ENCODE data around the gene PRR3. TPM values are rescaled to one million over a fixed set of nuclear protein-coding genes. Genes with fewer than 3 reads are reported as not detected.
"Not testable (repeated sequence)": the region's sequence is repeated elsewhere in the genome, so short reads cannot be mapped to it uniquely, and the experiment has no call there.

Gene PRR3
- polyA plus RNA-seq, 1 of the 3 experiments (the other 2 are of a cell fraction), result 21.2 TPM

DNA sequence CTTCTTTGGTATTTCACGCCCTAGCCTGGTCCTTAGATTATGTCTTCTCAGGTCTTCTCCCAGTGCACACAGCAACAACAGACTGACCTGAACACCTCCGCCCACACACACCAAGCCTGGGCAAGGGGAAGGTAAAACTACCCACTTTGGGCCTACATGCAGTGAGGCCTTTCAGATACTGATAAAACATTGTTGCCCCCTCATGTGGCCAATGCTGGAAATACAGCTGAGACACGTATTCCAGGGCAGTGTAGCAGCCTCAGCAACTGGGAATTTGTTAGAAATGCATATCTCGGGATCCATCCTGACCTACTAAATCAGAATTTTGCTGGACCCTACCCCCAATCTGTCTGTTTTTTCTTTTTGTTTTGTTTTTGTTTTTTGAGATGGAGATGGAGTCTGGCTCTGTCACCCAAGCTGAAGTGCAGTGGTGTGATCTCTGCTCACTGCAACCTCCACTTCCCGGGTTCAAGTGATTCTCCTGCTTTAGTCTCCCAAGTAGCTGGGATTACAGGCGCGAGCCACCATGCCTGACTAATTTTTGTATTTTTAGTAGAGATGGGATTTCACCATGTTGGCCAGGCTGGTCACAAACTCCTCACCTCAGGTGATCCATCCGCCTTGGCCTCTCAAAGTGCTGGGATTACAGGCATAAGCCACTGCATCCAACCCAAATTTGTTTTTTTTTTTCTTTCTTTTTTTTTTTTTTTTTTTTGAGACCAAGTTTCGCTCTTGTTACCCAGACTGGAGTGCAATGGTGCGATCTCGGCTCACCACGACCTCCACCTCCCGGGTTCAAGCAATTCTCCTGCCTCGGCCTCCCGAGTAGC, 40.4 kb downstream of the PRR3 start:
- not testable (repeated sequence) for H3K4me1 ChIP-seq (ENCODE audit: control insufficient read depth in 1 of 2, insufficient read depth in 2 of 2, low read depth in 1 of 2, low read length in 1 of 2); H4K20me1 ChIP-seq (ENCODE audit: insufficient read depth); H3K9ac ChIP-seq; H3K27me3 ChIP-seq (ENCODE audit: insufficient read depth); H3K4me2 ChIP-seq; H3K9me2 ChIP-seq; H2AFZ ChIP-seq (ENCODE audit: low read depth); H3K27ac ChIP-seq (ENCODE audit: low read depth in 2 of 2, low read length in 1 of 2); H3K79me2 ChIP-seq (ENCODE audit: insufficient read depth); H3K4me3 ChIP-seq (ENCODE audit: low read depth in 2 of 2, low read length in 1 of 2); H3K9me3 ChIP-seq
- TF ChIP-seq POLR2AphosphoS5 (IDR thresholded peaks at IDR 0.05; ENCODE audit: low read depth, low read length) (0 out of 2 replicates have a peak, but pooled peaks have one; percentile 10), SMC3 (IDR thresholded peaks at IDR 0.05; ENCODE audit: low read depth, low read length) (peak; percentile 46), RAD21 (IDR thresholded peaks at IDR 0.05; ENCODE audit: low read length) (peak; percentile 59)
- TF ChIP-seq, protein P1, sequence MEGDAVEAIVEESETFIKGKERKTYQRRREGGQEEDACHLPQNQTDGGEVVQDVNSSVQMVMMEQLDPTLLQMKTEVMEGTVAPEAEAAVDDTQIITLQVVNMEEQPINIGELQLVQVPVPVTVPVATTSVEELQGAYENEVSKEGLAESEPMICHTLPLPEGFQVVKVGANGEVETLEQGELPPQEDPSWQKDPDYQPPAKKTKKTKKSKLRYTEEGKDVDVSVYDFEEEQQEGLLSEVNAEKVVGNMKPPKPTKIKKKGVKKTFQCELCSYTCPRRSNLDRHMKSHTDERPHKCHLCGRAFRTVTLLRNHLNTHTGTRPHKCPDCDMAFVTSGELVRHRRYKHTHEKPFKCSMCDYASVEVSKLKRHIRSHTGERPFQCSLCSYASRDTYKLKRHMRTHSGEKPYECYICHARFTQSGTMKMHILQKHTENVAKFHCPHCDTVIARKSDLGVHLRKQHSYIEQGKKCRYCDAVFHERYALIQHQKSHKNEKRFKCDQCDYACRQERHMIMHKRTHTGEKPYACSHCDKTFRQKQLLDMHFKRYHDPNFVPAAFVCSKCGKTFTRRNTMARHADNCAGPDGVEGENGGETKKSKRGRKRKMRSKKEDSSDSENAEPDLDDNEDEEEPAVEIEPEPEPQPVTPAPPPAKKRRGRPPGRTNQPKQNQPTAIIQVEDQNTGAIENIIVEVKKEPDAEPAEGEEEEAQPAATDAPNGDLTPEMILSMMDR (IDR thresholded peaks at IDR 0.05), result peak; percentile 77
- peaks cover 21 to 33% of the 10 kb centered on the region in 2 experiments for H3K36me3 ChIP-seq (replicated peaks in 1 of 2; ENCODE audit: control insufficient read depth in 1 of 2, insufficient read depth in 2 of 2, low read length in 1 of 2)
- peak; percentile 76 for DNase-seq
- ChIA-PET POLR2A (interaction anchor here (0.8 to 3.4 kb wide), 8 partner anchors 10 to 56 kb away, joined by 3 to 32 read pairs (median 4); partner anchors contain the start of gene ABCF1), CTCF (interaction anchor here (0.6 to 9.9 kb wide), 29 partner anchors 9 to 199 kb away, joined by 3 to 118 read pairs (median 4); partner anchors contain the start of genes ABCF1, ATAT1, DHX16 and GNL1)
- 83% methylated on average over 14 of the region's 15 CpGs for WGBS (ENCODE audit: low lambda C conversion rate)
- H3F3A ChIP-seq (replicated peaks; ENCODE audit: insufficient read depth), result peaks cover 35% of the 10 kb centered on the region

DNA sequence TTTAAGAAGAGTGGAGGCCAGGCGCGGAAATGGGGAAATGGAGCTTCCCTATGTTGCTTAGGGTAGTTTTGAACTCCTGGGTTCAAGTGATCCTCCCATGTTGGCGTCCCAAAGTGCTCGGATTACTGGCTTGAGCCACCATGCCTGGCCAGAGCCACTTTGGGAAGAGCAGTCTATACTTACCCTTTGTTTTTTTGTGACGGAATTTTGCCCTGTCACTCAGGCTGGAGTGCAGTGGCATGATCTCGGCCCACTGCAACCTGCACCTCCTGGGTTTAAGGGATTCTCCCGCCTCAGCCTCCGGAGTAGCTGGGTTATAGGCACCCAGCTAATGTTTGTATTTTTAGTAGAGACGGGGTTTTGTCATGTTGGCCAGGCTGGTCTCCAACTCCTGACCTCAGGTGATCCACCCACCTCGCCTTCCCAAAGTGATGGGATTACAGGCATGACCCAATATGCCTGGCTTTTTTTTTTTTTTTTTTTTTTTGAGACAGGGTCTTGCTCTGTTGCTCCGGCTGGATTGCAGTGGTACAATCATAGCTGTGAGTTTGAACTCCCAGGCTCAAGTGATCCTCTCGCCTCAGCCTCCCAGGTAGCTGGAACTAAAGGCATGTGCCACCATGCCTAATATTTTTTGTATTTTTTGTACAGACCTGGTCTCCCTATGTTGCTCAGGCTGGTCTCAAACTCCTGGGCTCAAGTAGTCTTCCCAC, 42.0 kb downstream of the PRR3 start:
- H3K9me2 ChIP-seq, result no peaks in the 10 kb centered on the region
- CTCF ChIA-PET, result interaction anchor here (1.0 to 9.9 kb wide), 5 partner anchors 8 to 117 kb away, joined by 3 to 118 read pairs (median 3); no protein-coding TSS in a partner anchor
- no peaks in the 10 kb centered on the region for H3K79me2 ChIP-seq (ENCODE audit: insufficient read depth)
- no peaks in the 10 kb centered on the region for H3K27me3 ChIP-seq (ENCODE audit: insufficient read depth)
- 96% methylated on average over 11 of the region's 12 CpGs for WGBS (ENCODE audit: low lambda C conversion rate)
- POLR2A ChIA-PET, result interaction anchor here (0.6 to 3.4 kb wide), 6 partner anchors 8 to 141 kb away, joined by 3 to 32 read pairs (median 4); no protein-coding TSS in a partner anchor
- H2AFZ ChIP-seq (ENCODE audit: low read depth), result no peak overlapping the region
- H3K9ac ChIP-seq, result no peak overlapping the region
- TF ChIP-seq ELF1 (IDR thresholded peaks at IDR 0.05) (no peak), CHD2 (IDR thresholded peaks at IDR 0.05; ENCODE audit: low read length, partially characterized antibody) (no peak), MXI1 (IDR thresholded peaks at IDR 0.05; ENCODE audit: low read depth, low read length) (no peak), YY1 (IDR thresholded peaks at IDR 0.05; ENCODE audit: low read depth) (no peak), POLR2AphosphoS5 (IDR thresholded peaks at IDR 0.05; ENCODE audit: low read depth, low read length) (peak; percentile 18; the same call in 1 of the 2 replicates), RXRA (IDR thresholded peaks at IDR 0.05; ENCODE audit: borderline replicate concordance, low read depth) (no peak)
- TF ChIP-seq, protein P2, sequence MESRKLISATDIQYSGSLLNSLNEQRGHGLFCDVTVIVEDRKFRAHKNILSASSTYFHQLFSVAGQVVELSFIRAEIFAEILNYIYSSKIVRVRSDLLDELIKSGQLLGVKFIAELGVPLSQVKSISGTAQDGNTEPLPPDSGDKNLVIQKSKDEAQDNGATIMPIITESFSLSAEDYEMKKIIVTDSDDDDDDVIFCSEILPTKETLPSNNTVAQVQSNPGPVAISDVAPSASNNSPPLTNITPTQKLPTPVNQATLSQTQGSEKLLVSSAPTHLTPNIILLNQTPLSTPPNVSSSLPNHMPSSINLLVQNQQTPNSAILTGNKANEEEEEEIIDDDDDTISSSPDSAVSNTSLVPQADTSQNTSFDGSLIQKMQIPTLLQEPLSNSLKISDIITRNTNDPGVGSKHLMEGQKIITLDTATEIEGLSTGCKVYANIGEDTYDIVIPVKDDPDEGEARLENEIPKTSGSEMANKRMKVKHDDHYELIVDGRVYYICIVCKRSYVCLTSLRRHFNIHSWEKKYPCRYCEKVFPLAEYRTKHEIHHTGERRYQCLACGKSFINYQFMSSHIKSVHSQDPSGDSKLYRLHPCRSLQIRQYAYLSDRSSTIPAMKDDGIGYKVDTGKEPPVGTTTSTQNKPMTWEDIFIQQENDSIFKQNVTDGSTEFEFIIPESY (IDR thresholded peaks at IDR 0.05; ENCODE audit: borderline replicate concordance, low read depth), result 0 out of 2 replicates have a peak, but pooled peaks have one; percentile 11
- no peak overlapping the region for H3K4me2 ChIP-seq
- no peaks in the 10 kb centered on the region for H3K4me1 ChIP-seq (ENCODE audit: control insufficient read depth in 1 of 2, insufficient read depth in 2 of 2, low read depth in 1 of 2, low read length in 1 of 2)
- no peak for DNase-seq
- H3K27ac ChIP-seq (ENCODE audit: low read depth in 2 of 2, low read length in 1 of 2), result no peak overlapping the region
- H4K20me1 ChIP-seq (ENCODE audit: insufficient read depth), result no peaks in the 10 kb centered on the region
- H3K36me3 ChIP-seq (replicated peaks in 1 of 2; ENCODE audit: control insufficient read depth in 1 of 2, insufficient read depth in 2 of 2, low read length in 1 of 2), result peaks cover 28 to 42% of the 10 kb centered on the region in 2 experiments
- no peaks in the 10 kb centered on the region for H3K9me3 ChIP-seq
- peaks cover 39% of the 10 kb centered on the region for H3F3A ChIP-seq (replicated peaks; ENCODE audit: insufficient read depth)
- H3K4me3 ChIP-seq (ENCODE audit: low read depth in 2 of 2, low read length in 1 of 2), result no peak overlapping the region
